ENCODE measurements around the gene GLI3. TPM values are rescaled to one million over a fixed set of nuclear protein-coding genes. Genes with fewer than 3 reads are reported as not detected.

Gene GLI3
- total RNA-seq, 1 donor from 2014 or later: 2.2 TPM

GRCh38 chr7:41924796-41925195, 312.2 kb downstream of the GLI3 start:
- no peak for TF ChIP-seq CTCF (IDR thresholded peaks at IDR 0.05)
- H3K4me1 ChIP-seq: no peaks in the 10 kb centered on the region
- no peak overlapping the region for H3K4me3 ChIP-seq
- no peaks in the 10 kb centered on the region for H3K9me3 ChIP-seq
- DNase-seq (ENCODE audit: low spot score in 2 of 2): no peak
- H3K27ac ChIP-seq: no peak overlapping the region
- no peaks in the 10 kb centered on the region for H3K36me3 ChIP-seq
- intact Hi-C loops (cut with DNase I): no loop called here
- no peaks in the 10 kb centered on the region for H3K27me3 ChIP-seq

GRCh38 chr7:41922373-41922772, 314.6 kb downstream of the GLI3 start:
- H3K9me3 ChIP-seq: no peaks in the 10 kb centered on the region
- no peaks in the 10 kb centered on the region for H3K36me3 ChIP-seq
- no peak for DNase-seq (ENCODE audit: low spot score in 2 of 2)
- intact Hi-C loops (cut with DNase I): no loop called here
- H3K27me3 ChIP-seq: no peaks in the 10 kb centered on the region
- H3K27ac ChIP-seq: no peak overlapping the region
- H3K4me1 ChIP-seq: no peaks in the 10 kb centered on the region
- no peak for TF ChIP-seq CTCF (IDR thresholded peaks at IDR 0.05)
- H3K4me3 ChIP-seq: no peak overlapping the region

DNA sequence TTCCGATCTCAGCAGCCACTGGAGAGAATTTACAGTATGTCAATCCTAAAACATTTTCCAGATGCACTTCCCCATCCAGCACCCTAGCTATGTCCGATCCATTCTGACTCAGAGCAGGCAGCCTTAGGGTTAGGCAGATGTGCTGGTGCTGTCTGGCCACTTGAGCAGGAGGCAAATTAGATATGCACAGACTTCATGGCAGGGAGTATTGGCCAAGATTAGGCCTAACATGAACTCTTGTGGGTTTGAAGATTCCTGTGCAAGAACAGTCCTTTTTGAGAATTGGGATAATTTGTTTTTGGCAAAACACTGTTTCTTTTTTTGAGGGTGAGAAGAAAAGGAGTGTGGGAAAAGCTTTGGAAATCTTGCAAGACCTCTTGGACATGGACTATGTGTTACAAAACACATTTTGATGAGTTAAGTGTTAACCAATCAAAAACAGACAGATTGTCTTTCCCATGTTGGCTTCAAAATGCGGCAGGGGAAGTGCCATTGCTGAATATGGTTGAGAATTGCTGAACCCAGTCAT, 315.5 kb downstream of the GLI3 start:
- Histone ChIP-seq H3K4me1 (peaks cover 0 to 3% of the 10 kb centered on the region in 2 donors), H3K9me3 (no peaks in the 10 kb centered on the region), H3K4me3 (no peak overlapping the region), H3K27ac (peak overlapping the region in 1 of 2 donors; percentile 21), H3K27me3 (no peaks in the 10 kb centered on the region), H3K36me3 (no peaks in the 10 kb centered on the region)
- DNase-seq (ENCODE audit: low spot score in 2 of 2): no peak
- intact Hi-C loops (cut with DNase I): no loop called here
- TF ChIP-seq CTCF (IDR thresholded peaks at IDR 0.05): no peak

GRCh38 chr7:41918597-41918996, 318.4 kb downstream of the GLI3 start:
- intact Hi-C loops (cut with DNase I): no loop called here
- no peaks in the 10 kb centered on the region for H3K9me3 ChIP-seq
- no peaks in the 10 kb centered on the region for H3K27me3 ChIP-seq
- no peak overlapping the region for H3K4me3 ChIP-seq
- no peak overlapping the region for H3K27ac ChIP-seq
- peaks cover 6 to 14% of the 10 kb centered on the region in 2 donors for H3K4me1 ChIP-seq
- no peaks in the 10 kb centered on the region for H3K36me3 ChIP-seq
- no peak for DNase-seq (ENCODE audit: low spot score in 2 of 2)
- TF ChIP-seq CTCF (IDR thresholded peaks at IDR 0.05): no peak

DNA sequence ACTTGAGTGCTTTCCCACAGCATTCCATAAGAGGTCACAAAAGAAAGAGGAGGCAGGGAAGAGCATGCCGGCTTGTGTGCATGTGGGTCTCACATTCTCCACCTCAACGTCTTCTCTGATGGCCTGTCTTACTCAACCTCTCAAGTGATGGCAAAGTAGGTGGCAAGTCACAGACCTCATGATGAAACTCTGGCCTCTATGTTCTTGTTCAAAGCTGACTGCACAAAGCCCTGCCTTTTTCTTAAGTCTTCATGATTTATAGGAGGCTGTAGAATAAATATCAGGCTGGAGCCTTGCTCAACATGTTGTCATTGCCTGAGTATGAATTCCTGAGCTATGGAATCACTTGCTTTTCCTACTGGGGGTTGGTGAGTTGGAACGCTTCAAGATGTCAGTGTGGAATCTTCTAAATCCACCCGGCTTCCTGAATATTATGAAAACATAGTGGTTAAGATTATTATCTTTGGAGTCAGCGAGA, 320.5 kb downstream of the GLI3 start:
- peak in 1 of 2 donors; percentile 76 for DNase-seq (ENCODE audit: low spot score in 2 of 2)
- Histone ChIP-seq H3K36me3 (no peaks in the 10 kb centered on the region), H3K27me3 (no peaks in the 10 kb centered on the region), H3K4me3 (no peak overlapping the region), H3K9me3 (no peaks in the 10 kb centered on the region), H3K27ac (peak overlapping the region; percentile 25 to 65), H3K4me1 (peaks cover 6 to 14% of the 10 kb centered on the region in 2 donors)
- no peak for TF ChIP-seq CTCF (IDR thresholded peaks at IDR 0.05)
- intact Hi-C loops (cut with DNase I): no loop called here

DNA sequence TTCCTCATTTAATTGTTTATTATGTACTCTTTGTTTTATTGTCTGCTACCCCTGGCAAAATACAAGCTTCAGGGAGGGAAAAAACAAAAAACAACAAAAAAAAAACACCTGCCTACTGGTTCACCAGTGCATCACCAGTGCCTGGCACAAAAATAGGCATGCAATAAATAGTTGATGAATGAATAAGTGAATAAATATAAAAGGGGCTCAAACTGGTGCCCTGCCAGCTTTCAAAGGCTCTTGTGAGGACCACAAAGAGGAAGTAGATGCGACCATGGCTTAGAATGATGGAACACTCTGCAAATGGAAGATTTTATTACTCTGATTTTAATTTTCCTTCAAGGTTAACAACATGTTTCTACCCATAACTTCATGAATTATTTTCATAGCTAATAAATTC, 321.1 kb downstream of the GLI3 start:
- H3K36me3 ChIP-seq: no peaks in the 10 kb centered on the region
- intact Hi-C loops (cut with DNase I): no loop called here

More for the DNA sequence above, 321.1 kb downstream of the GLI3 start:
- no peaks in the 10 kb centered on the region for H3K27me3 ChIP-seq
- no peak overlapping the region for H3K4me3 ChIP-seq
- no peaks in the 10 kb centered on the region for H3K9me3 ChIP-seq
- DNase-seq (ENCODE audit: low spot score in 2 of 2): no peak
- H3K4me1 ChIP-seq: peaks cover 6 to 14% of the 10 kb centered on the region in 2 donors
- H3K27ac ChIP-seq: peak overlapping the region; percentile 25 to 65
- no peak for TF ChIP-seq CTCF (IDR thresholded peaks at IDR 0.05)
